NCI-H510A (cell line): ENCODE data around the gene STXBP6.

Experiments
- DNase-seq: peaks from one replicate; lab custom pipeline; 2025; lab: John Stamatoyannopoulos, UW

STXBP6 gene

DNA sequence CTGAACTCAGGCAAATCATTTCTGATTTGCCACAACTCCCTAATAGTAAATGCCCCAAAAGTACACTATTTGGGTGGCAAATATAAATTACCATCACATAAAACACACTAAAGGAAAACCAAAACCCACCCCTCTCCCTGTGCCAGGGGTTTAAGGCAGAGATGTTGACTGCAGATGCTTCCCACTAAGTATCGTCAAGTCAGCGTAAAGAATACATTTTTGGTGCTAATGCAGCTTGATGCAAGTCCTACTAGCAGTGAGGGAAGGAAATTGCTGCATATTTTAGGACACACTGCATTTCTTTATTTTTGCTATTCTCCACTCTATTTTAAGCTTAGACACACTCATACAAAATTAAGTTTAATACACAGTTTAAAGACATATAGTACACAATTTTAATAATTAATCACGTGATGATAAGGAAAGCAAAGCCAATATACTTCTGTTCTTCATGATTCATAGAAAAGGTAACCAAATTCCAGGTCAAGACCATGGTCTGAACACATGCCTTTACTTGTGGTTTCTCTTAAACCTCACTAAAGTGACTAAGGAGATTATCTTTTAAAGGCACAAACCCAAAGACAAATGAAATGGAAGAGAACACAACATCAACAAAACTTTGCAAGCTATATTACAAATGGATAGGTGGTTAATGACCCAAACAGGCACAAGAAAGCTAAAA is 162.2 kb downstream of the STXBP6 start:
- DNase-seq: no peak

GRCh38 chr14:24885410-24885913 is 164.5 kb downstream of the STXBP6 start:
- DNase-seq: no peak

GRCh38 chr14:24883576-24883975 is 166.4 kb downstream of the STXBP6 start:
- DNase-seq: no peak

DNA sequence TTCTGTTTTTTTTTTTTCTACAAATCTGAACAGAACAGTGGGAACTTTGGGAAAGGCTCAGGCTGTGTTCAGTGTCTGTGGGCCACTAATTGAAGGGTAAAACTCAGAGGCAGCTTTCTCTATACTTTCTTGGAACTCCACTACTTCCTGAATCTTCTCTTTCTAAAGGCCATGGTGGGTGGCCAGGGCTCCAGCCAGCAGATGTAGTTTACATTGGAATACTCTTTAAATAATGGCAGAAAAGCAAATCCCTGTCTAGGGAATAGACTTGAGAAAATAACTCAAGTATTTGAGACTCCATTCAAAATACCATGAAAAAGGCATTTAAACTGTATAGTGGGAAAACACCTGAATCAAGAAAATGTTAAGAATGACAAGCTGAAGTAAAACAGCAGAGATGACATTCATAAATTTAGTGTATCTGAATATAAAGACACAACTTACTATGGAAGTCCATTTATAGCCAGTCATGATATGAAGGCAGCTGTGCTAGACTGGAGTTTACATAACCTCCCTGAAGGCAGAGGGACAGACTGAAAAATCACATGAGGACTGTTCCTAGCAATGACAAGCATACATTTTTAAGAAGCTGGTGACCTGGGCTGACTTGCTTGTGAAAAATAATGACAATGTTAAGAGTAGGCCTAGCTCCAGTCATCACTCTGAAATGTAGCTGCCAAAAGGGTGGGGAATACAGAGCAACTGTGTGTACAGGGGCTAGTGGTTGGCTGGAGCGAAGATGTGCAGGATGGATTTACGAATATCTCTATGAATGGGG is 168.6 kb downstream of the STXBP6 start:
- no peak for DNase-seq

DNA sequence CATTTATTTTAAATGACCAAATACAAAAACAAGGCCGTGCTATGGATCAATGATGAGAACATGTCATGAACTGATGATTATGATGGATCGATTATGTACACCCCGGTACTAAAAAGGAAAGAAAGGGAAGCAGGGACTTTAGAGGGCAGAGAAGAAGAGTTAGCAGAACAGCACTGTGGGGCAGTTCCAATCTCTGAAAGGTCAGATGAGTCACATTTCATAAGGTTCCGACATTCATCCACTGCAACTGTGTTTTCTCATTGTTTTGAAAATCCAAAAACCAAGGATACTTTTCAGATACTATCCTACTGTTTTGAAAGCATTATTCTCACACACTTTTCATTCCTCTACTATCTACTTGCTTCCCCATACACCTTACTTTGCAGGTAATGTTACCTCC is 169.3 kb downstream of the STXBP6 start:
- no peak for DNase-seq

DNA sequence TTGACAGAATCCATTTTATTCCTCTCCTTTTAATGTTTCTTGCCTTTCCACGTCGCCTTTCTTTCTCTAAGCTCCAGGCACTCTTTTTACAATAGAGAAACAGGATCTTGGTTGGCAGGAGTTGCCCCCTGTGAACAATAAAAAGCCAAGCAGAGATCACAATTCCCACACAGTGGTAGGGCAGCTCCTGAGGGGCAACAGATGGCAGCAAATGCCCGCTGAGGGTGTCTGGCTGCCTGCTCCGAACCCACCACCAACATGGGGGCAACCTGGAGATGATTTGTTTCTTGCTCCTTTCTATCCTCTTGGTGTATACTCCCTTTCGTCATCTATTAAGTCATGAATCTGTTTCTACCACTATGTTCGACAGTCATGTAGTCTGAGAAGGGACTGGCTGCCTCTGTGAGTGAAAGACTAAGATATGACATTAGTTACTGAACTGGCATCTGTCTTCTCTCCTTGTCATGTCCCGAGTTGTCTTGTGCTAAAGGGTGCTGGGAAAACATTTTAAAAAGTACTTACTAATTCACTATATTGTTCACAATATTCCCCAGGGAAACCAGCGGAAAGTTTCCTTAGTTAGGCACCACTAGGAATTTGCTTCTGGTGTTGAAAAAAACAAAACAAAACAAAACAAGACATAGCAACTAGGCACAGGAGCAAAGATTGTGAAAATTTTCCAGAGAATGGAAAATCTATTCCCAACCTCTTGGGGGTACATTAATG is 170.1 kb downstream of the STXBP6 start:
- no peak for DNase-seq

DNA sequence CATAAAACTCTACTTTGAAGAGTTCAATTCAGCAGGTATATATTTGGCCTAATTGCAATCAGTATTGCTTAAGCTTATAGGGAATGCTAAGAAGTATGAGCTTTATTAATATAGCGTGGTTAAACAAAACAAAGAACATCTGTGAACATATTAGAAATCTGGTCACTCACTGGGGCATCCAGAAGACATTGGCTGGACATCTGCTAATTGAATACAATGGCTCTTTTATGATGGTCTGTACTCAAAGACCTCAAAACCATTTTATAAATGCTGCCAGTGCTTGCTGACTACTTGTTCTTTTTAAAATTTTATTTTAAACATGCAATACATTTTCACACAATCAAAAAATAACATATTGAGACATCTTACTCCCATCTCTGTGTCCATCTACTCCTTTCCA is 173.0 kb downstream of the STXBP6 start:
- no peak for DNase-seq

DNA sequence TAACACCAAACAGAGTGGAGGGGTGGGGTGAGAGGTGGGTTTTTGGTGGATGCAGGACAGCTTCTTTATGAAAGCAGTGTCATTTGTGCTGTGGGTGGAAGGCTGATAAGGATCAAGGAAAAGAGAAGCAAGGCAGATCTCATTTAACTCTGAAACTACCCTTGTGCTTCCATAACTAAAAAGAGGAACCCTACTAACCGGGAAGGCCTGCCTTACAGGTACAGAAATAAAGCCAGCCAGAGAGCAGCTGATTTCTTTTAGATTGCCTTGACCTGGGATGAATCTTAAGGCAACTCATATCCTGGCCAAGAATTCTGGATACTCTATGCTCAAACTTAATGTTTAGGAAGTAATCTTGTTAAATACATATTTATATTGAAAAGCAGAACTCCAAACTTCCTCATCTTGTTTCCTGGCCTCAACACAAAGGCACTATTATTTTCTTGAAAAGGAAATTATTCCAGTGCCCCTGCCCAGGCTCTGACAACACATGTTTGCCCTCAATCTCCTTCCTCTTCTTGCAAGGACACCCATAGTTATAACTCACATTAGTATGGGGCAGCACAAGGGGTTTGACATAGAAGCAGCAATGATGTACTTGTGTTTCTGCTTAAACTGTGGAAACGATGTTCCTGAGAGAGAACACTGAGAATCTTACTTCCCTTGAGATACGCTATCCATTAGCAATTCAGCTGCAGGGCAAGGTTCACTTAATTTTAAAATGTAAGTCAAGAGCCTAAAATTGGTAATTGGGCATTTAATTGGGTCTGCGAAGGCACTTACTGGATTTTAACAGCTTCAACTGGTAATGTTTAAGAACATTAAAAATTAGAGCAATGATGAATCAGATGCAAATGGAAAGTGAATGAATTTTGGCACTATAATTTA is 173.7 kb downstream of the STXBP6 start:
- no peak for DNase-seq

DNA sequence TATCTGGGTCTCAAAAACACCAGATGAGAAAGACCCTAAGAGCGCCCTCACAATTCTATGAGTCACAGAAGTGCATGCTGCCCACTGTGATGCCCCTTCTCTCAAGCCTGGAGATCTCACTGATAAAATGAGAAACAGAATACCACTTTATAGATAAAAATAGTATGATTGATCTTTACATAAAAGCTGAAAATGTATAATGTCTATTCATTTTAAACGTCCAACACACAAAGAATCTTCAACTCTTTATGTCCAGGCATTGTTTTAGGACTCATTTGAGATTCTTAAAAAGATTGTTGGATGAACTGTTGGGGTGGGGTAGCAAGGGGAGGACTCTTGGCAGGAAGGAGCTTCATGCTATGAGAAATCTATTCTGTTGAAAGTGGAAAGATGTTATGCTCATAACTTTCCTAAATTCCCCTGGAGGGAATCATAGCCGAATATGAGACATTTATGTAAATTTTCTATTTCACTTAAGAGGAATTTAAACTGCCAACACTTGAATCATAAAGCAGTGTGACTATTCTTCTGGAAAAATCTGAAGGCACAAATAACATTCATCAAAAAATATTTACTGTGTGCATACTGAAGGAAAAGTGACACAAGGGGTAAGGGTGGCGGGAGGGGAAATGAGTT is 174.6 kb downstream of the STXBP6 start:
- no peak for DNase-seq

GRCh38 chr14:24874514-24875202 is 175.3 kb downstream of the STXBP6 start:
- DNase-seq: no peak

DNA sequence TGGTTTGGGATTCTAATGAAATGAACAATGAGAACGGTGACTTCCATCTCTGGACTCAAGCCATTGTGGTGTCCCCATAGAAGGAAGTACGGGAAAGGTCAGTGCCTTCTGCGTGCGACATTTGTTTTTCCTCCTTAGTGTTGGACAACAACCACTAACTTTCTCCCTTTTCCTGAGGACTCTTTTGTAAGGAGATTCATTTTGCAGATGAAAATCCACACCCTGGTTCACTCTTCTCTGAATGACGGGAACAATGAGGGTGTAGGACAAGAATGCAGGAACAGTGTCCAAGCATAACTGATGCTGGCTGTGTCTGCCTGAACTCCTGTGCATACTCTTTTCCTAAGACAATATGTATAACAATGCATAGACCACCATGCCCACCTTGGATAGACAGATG is 176.4 kb downstream of the STXBP6 start:
- DNase-seq: no peak

DNA sequence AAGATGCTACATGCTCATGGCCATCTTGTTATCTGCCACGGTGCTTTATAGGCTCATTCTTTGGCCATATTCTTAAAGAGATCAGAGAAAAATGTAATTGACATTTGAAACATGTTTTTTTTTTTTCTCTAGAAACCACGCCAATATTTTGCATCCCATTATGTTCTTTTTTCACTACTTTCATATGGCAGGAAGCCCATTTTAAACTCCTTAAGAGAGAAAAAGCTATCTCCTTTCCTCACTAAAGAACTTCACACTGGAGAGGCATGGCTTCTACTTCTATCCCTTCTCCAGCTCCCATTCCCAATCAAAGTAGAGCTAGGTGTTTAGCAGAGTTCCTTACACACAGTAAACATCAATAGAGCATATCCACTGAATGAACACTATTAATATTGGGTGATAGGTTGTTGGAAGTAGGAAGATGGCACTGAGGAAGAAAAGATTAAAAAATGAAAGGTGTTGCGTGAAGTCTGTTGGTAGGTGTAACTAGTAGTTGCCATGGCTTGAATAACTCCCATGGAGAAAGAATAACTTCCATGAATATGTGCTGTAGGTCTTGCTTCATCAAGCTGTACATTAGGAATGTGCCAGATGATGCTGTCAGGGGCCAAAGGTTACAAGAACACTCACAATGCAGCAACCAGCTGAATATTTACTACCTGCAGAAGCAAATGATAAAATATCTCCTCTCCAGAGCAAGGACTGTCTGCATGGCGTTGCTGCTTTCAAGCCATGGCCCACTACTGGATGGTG is 178.8 kb downstream of the STXBP6 start:
- no peak for DNase-seq

- no peak for DNase-seq
These were observed 181.6 kb downstream of the STXBP6 start for GRCh38 chr14:24868389-24868788.

DNA sequence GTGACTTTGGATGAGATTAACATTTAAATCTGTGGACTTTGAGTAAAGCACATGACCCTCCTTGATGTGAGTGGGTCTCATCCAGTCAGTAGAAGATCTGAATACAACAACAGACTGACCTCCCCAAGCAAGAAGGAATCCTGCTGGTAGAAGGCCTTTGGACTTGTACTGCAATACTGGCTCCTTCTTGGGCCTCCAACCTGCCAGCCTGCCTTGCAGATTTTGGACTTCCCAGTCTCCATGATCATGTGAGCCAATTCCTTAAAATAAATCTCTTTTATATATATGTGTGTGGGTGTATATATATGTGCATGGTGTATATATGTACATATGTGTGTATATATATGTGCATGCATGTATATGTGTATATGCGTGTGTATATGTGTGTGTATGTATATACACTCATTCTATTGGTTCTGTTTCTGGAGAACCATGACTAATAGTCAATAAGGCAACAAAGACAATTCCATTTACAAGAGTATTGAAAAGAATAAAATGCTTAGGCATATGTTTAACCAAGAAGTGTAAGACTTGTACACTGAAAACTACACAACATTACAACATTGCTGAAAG is 183.8 kb downstream of the STXBP6 start:
- DNase-seq: no peak

GRCh38 chr14:24863968-24864684 is 185.8 kb downstream of the STXBP6 start:
- no peak for DNase-seq

DNA sequence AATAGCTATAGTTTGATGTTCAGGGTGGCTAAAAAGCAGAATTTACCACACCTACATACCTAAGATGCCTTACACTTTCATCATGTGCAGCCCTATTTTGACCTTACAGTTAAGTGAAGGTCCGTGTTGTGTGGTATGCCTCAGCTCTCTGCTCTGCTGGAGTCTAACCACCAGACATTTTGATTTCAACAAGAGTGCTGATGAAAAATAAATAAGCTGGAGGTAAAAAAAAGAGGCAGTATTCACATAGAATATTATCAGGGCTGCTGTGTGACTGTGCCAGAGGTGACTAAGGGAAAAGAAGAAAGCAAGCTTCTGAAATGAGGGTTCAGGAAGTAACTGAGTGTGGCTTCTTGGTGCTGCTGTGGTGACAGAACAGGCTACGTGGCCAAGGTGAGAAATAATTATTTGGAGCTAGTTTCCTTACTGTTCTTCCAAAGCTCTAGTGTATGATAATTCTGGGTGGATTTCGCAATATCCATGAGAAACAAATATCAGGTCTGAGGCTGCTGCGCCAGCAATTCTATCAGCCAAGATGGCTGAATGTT is 188.8 kb downstream of the STXBP6 start:
- no peak for DNase-seq

DNA sequence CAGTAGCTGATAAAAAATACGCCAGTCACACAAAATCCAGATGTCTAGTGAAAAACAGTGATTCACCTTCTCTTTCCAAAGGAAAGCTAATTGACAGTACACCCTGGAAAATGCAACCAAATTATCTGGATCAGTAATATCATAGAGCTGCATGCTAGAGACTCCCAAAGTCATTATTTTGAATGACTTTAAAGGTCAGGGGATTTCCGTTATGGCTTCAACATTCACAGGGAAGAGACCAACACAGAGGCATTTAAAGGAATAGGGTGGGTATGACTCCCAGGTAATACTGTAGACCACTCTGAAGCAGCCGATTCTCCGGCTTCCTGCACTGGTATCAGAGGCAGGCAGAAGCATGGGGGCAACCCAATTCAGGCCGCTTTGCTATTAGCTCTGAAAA is 190.4 kb downstream of the STXBP6 start:
- no peak for DNase-seq

GRCh38 chr14:24858684-24859083 is 191.3 kb downstream of the STXBP6 start:
- DNase-seq: no peak

DNA sequence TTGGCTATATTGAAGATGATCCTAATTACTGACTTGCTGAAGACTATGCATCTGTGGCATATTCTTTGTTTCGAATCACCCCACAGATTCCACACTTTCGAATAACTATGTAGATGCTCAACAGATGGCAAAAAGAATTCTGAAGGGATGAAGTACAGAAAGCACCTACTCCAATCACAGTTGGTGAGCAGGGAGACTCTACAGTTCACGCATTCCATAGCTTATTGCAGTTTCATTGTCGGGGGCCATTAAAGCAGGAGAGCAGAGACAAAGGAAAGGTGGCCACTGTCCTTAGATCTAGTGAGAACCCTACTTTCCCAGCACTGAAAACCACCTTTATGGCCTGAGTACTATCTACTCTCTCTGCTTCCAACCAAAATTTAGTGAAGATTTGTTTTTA is 191.9 kb downstream of the STXBP6 start:
- no peak for DNase-seq
